ENCODE results near the gene ATG13. TPM values are rescaled to one million over a fixed set of nuclear protein-coding genes. Genes with fewer than 3 reads are reported as not detected.

Gene ATG13
- total RNA-seq, 1 experiment from 2014 or later: 75.1 TPM

DNA sequence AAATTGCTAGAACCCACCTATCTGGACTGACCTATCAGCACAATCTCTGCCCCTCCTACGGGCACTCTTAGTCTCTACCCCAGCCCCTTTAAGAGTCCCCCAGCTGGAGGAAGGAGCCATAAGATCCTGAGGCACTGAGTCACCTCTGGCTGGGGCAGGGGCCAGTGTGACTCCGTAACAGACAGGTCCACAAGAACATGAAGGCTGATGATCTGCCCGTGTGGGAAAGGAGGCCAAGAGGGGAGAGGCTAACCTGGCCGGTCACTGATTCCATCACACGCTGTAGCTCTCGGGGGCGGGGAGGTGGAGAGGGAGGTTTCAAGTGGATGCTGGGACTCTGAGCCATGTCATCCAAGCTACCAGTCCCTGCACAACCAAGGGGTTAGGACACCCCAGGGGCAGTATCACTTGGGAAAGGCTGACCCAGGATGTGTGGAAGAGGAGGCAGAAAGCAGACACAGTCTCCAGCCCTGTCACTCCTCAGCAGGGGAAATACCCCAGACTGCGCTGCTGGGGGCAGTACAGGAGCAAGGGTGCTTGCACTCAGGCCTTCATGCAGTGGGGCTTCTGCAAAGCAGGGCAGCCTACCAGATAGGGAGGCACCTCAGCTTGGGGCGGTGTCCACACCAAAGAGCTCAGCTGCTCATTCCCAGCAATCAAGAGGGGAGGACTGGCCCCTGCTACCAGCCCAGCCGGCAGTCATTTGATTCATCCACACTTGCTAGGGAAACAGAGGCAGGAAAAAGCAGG, 60.8 kb downstream of the ATG13 start:
- DNase-seq (ENCODE audit: unreplicated experiment): no peak
- CTCF ChIA-PET: interaction anchor here (0.7 to 0.9 kb wide), 2 partner anchors 14 to 149 kb away, joined by 3 read pairs; no protein-coding TSS in a partner anchor
- Mint-ChIP-seq H3K36me3 (ENCODE audit: insufficient read depth, unreplicated experiment) (peaks cover 50% of the 10 kb centered on the region), H3K9me3 (ENCODE audit: unreplicated experiment) (no peaks in the 10 kb centered on the region), H3K4me1 (ENCODE audit: insufficient read depth, unreplicated experiment) (peaks cover 15% of the 10 kb centered on the region), H3K27ac (ENCODE audit: low read depth, unreplicated experiment) (no peak overlapping the region), H3K4me3 (ENCODE audit: unreplicated experiment) (no peak overlapping the region), H3K27me3 (ENCODE audit: insufficient read depth, unreplicated experiment) (no peaks in the 10 kb centered on the region)
- POLR2A ChIA-PET: interaction anchor here (5.2 kb wide), 1 partner anchor 9 kb away, joined by 69 read pairs; no protein-coding TSS in a partner anchor
- no TSS peak for BruUV-seq (replicated peaks)
- intact Hi-C loops (cut with micrococcal nuclease): no loop called here
- TF ChIP-seq, protein P1, sequence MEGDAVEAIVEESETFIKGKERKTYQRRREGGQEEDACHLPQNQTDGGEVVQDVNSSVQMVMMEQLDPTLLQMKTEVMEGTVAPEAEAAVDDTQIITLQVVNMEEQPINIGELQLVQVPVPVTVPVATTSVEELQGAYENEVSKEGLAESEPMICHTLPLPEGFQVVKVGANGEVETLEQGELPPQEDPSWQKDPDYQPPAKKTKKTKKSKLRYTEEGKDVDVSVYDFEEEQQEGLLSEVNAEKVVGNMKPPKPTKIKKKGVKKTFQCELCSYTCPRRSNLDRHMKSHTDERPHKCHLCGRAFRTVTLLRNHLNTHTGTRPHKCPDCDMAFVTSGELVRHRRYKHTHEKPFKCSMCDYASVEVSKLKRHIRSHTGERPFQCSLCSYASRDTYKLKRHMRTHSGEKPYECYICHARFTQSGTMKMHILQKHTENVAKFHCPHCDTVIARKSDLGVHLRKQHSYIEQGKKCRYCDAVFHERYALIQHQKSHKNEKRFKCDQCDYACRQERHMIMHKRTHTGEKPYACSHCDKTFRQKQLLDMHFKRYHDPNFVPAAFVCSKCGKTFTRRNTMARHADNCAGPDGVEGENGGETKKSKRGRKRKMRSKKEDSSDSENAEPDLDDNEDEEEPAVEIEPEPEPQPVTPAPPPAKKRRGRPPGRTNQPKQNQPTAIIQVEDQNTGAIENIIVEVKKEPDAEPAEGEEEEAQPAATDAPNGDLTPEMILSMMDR (IDR thresholded peaks at IDR 0.05; ENCODE audit: unreplicated experiment): no peak

- intact Hi-C loops (cut with micrococcal nuclease): no loop called here
- H3K9me3 Mint-ChIP-seq (ENCODE audit: unreplicated experiment): no peaks in the 10 kb centered on the region
- TF ChIP-seq, protein P1 (IDR thresholded peaks at IDR 0.05; ENCODE audit: unreplicated experiment): no peak
- peaks cover 21% of the 10 kb centered on the region for H3K4me1 Mint-ChIP-seq (ENCODE audit: insufficient read depth, unreplicated experiment)
- H3K27me3 Mint-ChIP-seq (ENCODE audit: insufficient read depth, unreplicated experiment): no peaks in the 10 kb centered on the region
- peaks cover 53% of the 10 kb centered on the region for H3K36me3 Mint-ChIP-seq (ENCODE audit: insufficient read depth, unreplicated experiment)
- no peak overlapping the region for H3K4me3 Mint-ChIP-seq (ENCODE audit: unreplicated experiment)
- POLR2A ChIA-PET: no interaction called here
- H3K27ac Mint-ChIP-seq (ENCODE audit: low read depth, unreplicated experiment): no peak overlapping the region
- no TSS peak for BruUV-seq (replicated peaks)
- CTCF ChIA-PET: interaction anchor here (0.7 to 0.9 kb wide), 2 partner anchors 14 to 150 kb away, joined by 3 read pairs; no protein-coding TSS in a partner anchor
- DNase-seq (ENCODE audit: unreplicated experiment): no peak
These were observed 61.4 kb downstream of the ATG13 start for GRCh38 chr11:46678741-46679130.

DNA sequence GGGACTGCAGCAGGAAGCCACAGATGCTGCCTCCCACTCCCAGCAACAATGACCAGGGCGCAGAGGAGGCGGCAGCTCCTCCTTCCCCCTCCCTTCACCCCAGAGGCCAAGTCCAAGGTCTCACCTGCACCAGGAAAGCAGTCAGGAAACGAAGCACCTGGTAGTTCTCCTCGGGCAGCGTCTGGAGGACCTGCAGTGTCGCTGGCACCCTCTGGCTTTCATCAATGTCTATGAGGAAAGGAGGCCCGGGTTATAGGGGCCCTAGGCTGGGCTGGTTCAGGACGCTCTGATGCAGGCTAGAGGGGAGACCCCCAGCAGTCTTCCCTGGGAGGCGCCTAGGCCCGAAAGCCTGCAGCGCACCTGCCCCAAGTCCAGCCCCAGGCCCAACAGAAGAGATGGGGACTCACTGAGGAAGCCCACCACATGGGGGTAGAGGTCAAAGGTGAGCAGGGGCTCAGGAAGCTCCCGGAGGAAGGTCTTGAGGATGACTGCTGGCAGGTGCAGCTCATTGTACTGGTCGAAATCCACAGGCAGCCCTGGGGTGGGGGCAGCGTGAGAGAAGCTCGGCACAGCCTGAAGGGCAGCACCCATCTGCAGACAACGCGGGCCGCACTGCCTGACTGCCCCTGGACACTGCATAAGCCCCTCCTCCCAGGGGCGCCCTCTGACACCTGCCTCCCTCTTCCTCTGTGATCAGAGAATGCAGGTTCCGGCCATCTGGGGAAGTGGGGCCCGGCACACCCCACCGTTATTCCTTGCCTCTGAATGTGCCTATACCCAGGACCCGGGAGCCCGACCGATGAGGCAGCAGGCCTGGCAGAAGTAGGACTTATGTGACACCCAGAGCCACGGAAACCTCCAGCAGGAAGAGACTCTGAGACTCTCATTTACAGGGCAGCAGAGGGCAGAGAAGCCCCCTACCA, 62.1 kb downstream of the ATG13 start:
- H3K4me3 Mint-ChIP-seq (ENCODE audit: unreplicated experiment): no peak overlapping the region
- POLR2A ChIA-PET: no interaction called here
- peaks cover 59% of the 10 kb centered on the region for H3K36me3 Mint-ChIP-seq (ENCODE audit: insufficient read depth, unreplicated experiment)
- TF ChIP-seq, protein P1 (IDR thresholded peaks at IDR 0.05; ENCODE audit: unreplicated experiment): no peak
- CTCF ChIA-PET: interaction anchor here (0.9 kb wide), 1 partner anchor 150 kb away, joined by 3 read pairs; no protein-coding TSS in a partner anchor
- intact Hi-C loops (cut with micrococcal nuclease): no loop called here
- DNase-seq (ENCODE audit: unreplicated experiment): no peak
- H3K4me1 Mint-ChIP-seq (ENCODE audit: insufficient read depth, unreplicated experiment): peaks cover 22% of the 10 kb centered on the region
- H3K9me3 Mint-ChIP-seq (ENCODE audit: unreplicated experiment): no peaks in the 10 kb centered on the region
- H3K27me3 Mint-ChIP-seq (ENCODE audit: insufficient read depth, unreplicated experiment): no peaks in the 10 kb centered on the region
- no TSS peak for BruUV-seq (replicated peaks)
- H3K27ac Mint-ChIP-seq (ENCODE audit: low read depth, unreplicated experiment): no peak overlapping the region

DNA sequence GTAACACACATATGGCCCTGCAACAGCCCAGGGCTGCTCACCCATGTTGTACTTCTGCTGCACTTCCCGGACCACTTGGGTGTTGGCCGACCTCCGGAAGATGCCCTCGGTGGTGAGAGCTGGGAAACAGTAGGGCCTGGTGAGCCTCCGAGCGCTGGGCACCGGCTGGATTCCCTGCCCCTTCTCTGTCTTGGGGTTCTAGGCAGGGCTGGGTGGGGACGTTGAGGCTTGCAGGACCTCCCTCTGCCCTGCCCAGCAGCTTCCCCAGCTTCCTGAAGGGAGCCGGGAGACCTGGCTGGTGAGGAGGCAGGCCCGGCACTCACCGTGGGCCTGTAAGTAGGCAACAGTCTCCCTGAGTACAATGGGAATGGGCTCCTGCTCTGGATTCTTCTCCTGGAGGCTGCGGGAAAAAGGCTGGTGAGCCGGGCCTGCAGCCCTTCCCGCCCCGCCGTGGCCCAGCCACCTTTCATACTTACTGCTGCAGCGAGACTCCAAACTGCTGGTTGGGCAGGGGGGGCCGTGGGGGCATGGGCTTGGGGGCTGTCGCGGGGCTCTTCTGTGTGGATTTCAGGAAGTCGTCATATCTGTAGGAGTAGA, 62.9 kb downstream of the ATG13 start:
- BruUV-seq (replicated peaks): no TSS peak
- DNase-seq (ENCODE audit: unreplicated experiment): no peak
- no peaks in the 10 kb centered on the region for H3K27me3 Mint-ChIP-seq (ENCODE audit: insufficient read depth, unreplicated experiment)
- TF ChIP-seq, protein P1 (IDR thresholded peaks at IDR 0.05; ENCODE audit: unreplicated experiment): no peak
- H3K4me1 Mint-ChIP-seq (ENCODE audit: insufficient read depth, unreplicated experiment): peaks cover 15% of the 10 kb centered on the region
- peaks cover 59% of the 10 kb centered on the region for H3K36me3 Mint-ChIP-seq (ENCODE audit: insufficient read depth, unreplicated experiment)
- no peak overlapping the region for H3K27ac Mint-ChIP-seq (ENCODE audit: low read depth, unreplicated experiment)
- ChIA-PET POLR2A (no interaction called here), CTCF (no interaction called here)
- H3K4me3 Mint-ChIP-seq (ENCODE audit: unreplicated experiment): no peak overlapping the region
- intact Hi-C loops (cut with micrococcal nuclease): no loop called here
- H3K9me3 Mint-ChIP-seq (ENCODE audit: unreplicated experiment): no peaks in the 10 kb centered on the region
